ENCODE measurements around the gene CENPX.
"Not testable (repeated sequence)": the region's sequence is repeated elsewhere in the genome, so short reads cannot be mapped to it uniquely, and the experiment has no call there.

Gene CENPX

GRCh38 chr17:81983011-81983638 is 39.6 kb downstream of the CENPX start:
- DNase-seq = no peak

- DNase-seq = not testable (repeated sequence)
Measured at GRCh38 chr17:81981511-81981910, 41.2 kb downstream of the CENPX start.

GRCh38 chr17:81980707-81981343 is 41.9 kb downstream of the CENPX start:
- DNase-seq = no peak

GRCh38 chr17:81980122-81980521 is 42.6 kb downstream of the CENPX start:
- DNase-seq = no peak

- no peak for DNase-seq
Measured at GRCh38 chr17:81978524-81979298, 44.0 kb downstream of the CENPX start.

GRCh38 chr17:81977211-81977808 is 45.4 kb downstream of the CENPX start, which contains the start of gene ASPSCR1:
Gene ASPSCR1, plus strand, starts transcription at chr17:81977629. Its CDS starts 18 bp downstream, at chr17:81977647.
- DNase-seq = peak; percentile 92

GRCh38 chr17:81976332-81977210 is 46.1 kb downstream of the CENPX start:
- peak; percentile 54 for DNase-seq

- no peak for DNase-seq
Measured at GRCh38 chr17:81973432-81973831, 49.2 kb downstream of the CENPX start.

GRCh38 chr17:81968850-81969812 is 53.5 kb downstream of the CENPX start:
- no peak for DNase-seq

All from right kidney (tissue), 1 donor.